Mesendoderm (in vitro differentiated cells): Measurements from ENCODE around the gene PAK5.
A peak's percentile ranks its signal among the peaks of the same experiment; 100 is the strongest.
"Not testable (repeated sequence)": the region's sequence is repeated elsewhere in the genome, so short reads cannot be mapped to it uniquely, and the experiment has no call there.

Source experiments
- DNase-seq: peaks from one replicate; pipeline ENCODE4 v3.0.0; 2013
- H2AK5ac ChIP-seq: 2 replicates; pipeline ENCODE4 v1.6.1; 2013; ENCODE audit warnings: low read length, inconsistent platforms
- H2BK120ac ChIP-seq: 2 replicates; pipeline ENCODE4 v1.6.1; 2013; ENCODE audit warnings: low read depth, mild to moderate bottlenecking, low read length, moderate library complexity, mixed read lengths
- H2BK15ac ChIP-seq: replicated peaks from 2 replicates; pipeline ENCODE4 v1.6.1; 2013; ENCODE audit warnings: low read depth, mild to moderate bottlenecking, moderate library complexity
- H2BK5ac ChIP-seq: 2 replicates; pipeline ENCODE4 v1.6.1; 2013; ENCODE audit warnings: low read length, inconsistent platforms
- H3K18ac ChIP-seq: 2 replicates; pipeline ENCODE4 v1.6.1; 2013; ENCODE audit warnings: mild to moderate bottlenecking, low read length, mixed read lengths
- H3K23ac ChIP-seq: one replicate; pipeline ENCODE4 v1.6.1; 2013; ENCODE audit warnings: low read length
- H3K27ac ChIP-seq: 2 replicates; pipeline ENCODE4 v1.5.1; 2013; ENCODE audit warnings: low read depth, mild to moderate bottlenecking, inconsistent platforms, low read length, moderate library complexity
- H3K27me3 ChIP-seq: 2 replicates; pipeline ENCODE4 v1.6.1; 2013; ENCODE audit warnings: low read length, control low read depth, mild to moderate bottlenecking, inconsistent platforms; ENCODE audit not compliant: insufficient read depth, poor library complexity
- H3K36me3 ChIP-seq: 2 replicates; pipeline ENCODE4 v1.6.1; 2013; ENCODE audit warnings: low read length, inconsistent platforms; ENCODE audit not compliant: control insufficient read depth, insufficient read depth
- H3K4ac ChIP-seq: one replicate; pipeline ENCODE4 v1.6.1; 2013; ENCODE audit warnings: low read depth, mild to moderate bottlenecking, low read length, moderate library complexity
- H3K4me1 ChIP-seq: 2 replicates; pipeline ENCODE4 v1.6.1; 2013; ENCODE audit warnings: low read depth, low read length, inconsistent platforms; ENCODE audit not compliant: control insufficient read depth
- H3K4me2 ChIP-seq: 2 replicates; pipeline ENCODE4 v1.6.1; 2013; ENCODE audit warnings: low read length
- H3K4me3 ChIP-seq: 2 replicates; pipeline ENCODE4 v1.5.1; 2013; ENCODE audit warnings: mild to moderate bottlenecking, low read length
- H3K56ac ChIP-seq: one replicate; pipeline ENCODE4 v1.6.1; 2013; ENCODE audit warnings: low read length
- H3K79me1 ChIP-seq: 2 replicates; pipeline ENCODE4 v1.6.1; 2013; ENCODE audit warnings: low read length, inconsistent platforms
- H3K79me2 ChIP-seq: 2 replicates; pipeline ENCODE4 v1.6.1; 2013; ENCODE audit warnings: mild to moderate bottlenecking, low read length; ENCODE audit not compliant: control insufficient read depth, insufficient read depth
- H3K9ac ChIP-seq: 2 replicates; pipeline ENCODE4 v1.6.1; 2013; ENCODE audit warnings: low read length, inconsistent platforms
- H4K5ac ChIP-seq: one replicate; pipeline ENCODE4 v1.6.1; 2013; ENCODE audit warnings: low read length
- H4K8ac ChIP-seq: one replicate; pipeline ENCODE4 v1.6.1; 2013; ENCODE audit warnings: low read depth, mild to moderate bottlenecking, control low read depth, low read length, moderate library complexity
- WGBS: extraction: QIAGEN DNeasy Blood & Tissue Kit; methylation state at CpG from one replicate; pipeline ENCODE4 v1.1.7; 2013; ENCODE audit warnings: low lambda C conversion rate, missing lambda C conversion rate; ENCODE audit not compliant: insufficient coverage; ENCODE audit errors: extremely low coverage; 5-methylcytosine and 5-hydroxymethylcytosine counted together

Gene PAK5

GRCh38 chr20:9663423-9663822, 175.5 kb downstream of the PAK5 start:
- Histone ChIP-seq H2BK120ac (no peak overlapping the region), H2AK5ac (no peak overlapping the region), H3K27ac (no peak overlapping the region), H2BK5ac (no peak overlapping the region), H3K79me2 (no peaks in the 10 kb centered on the region), H3K79me1 (no peaks in the 10 kb centered on the region), H3K27me3 (no peaks in the 10 kb centered on the region), H3K18ac (no peak overlapping the region), H3K4me2 (no peak overlapping the region), H3K23ac (no peak overlapping the region), H3K56ac (no peak overlapping the region), H2BK15ac (no peak overlapping the region), H3K4me3 (no peak overlapping the region), H3K9ac (no peak overlapping the region), H3K4ac (no peak overlapping the region), H4K5ac (no peak overlapping the region), H4K8ac (no peak overlapping the region), H3K4me1 (no peaks in the 10 kb centered on the region), H3K36me3 (no peaks in the 10 kb centered on the region)
- DNase-seq = no peak
- WGBS = no CpG with 5 or more reads among the region's 3 CpGs

DNA sequence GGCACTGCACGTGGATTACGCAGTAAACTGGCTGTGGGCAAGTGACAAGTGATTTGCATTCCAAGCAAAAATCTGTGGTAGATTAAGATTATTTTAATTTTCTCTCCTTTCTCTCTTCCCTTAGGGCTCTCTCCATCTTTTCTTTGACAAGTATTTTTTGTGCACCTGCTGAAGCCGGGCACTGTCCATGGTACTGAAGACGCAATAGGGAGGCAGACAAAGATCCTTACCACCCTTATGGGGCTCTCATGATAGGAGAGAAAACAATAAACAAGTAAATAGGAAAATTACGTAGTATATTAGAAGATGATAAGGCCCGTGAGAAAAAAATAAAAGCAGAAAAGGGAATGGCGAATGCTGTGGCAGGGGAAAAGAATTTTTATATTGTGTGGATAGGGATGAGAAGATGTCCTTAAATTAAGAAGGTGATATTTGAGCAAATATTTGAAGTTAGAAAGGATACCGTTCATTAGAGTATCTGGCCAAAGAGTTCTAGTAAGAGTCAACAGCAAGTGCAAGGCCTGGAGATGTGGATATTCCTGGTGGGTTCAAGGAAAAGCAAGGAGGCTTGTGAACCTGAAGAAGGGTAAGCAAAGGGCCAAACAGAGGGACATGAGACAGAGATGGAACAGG, 178.5 kb downstream of the PAK5 start:
- no peaks in the 10 kb centered on the region for H3K27me3 ChIP-seq
- H3K79me2 ChIP-seq = no peaks in the 10 kb centered on the region
- H3K56ac ChIP-seq = no peak overlapping the region
- H3K4me1 ChIP-seq = no peaks in the 10 kb centered on the region
- H3K18ac ChIP-seq = no peak overlapping the region
- no peak overlapping the region for H3K23ac ChIP-seq
- H3K4me3 ChIP-seq = no peak overlapping the region
- peak; percentile 39 for DNase-seq
- 100% methylated on average over 3 of the region's 8 CpGs for WGBS
- no peak overlapping the region for H2BK5ac ChIP-seq
- H3K4me2 ChIP-seq = no peak overlapping the region
- H2AK5ac ChIP-seq = no peak overlapping the region
- H3K4ac ChIP-seq = no peak overlapping the region
- H2BK15ac ChIP-seq = no peak overlapping the region
- H3K27ac ChIP-seq = no peak overlapping the region
- H4K5ac ChIP-seq = no peak overlapping the region
- no peaks in the 10 kb centered on the region for H3K36me3 ChIP-seq
- H2BK120ac ChIP-seq = no peak overlapping the region
- no peak overlapping the region for H4K8ac ChIP-seq
- H3K79me1 ChIP-seq = no peaks in the 10 kb centered on the region
- H3K9ac ChIP-seq = no peak overlapping the region

DNA sequence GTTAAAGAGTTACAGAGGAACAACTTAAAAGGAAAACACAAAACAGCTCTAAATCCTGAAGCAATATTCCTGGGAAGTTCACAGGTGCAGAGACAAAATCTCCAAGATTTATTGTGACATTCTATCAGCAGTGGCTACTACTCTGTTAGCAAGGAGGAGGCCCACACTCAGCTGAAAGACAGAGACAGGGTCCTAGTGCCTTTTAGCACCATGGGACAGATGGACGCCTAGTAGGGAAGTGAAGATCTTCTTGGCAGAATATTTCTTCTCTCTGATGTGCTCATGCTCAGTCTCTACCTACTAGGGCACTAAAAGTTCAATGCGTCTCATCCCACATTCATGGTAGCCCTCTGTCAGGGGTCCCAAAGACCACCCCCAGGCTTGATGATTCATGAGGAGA, 191.1 kb downstream of the PAK5 start:
- no CpG with 5 or more reads among the region's 2 CpGs for WGBS
- Histone ChIP-seq H2BK120ac (no peak overlapping the region), H2BK5ac (no peak overlapping the region), H3K18ac (no peak overlapping the region), H3K27me3 (no peaks in the 10 kb centered on the region), H3K4me3 (no peak overlapping the region), H4K8ac (no peak overlapping the region), H3K9ac (no peak overlapping the region), H3K4me2 (no peak overlapping the region), H3K23ac (peak overlapping the region; percentile 34), H3K4ac (no peak overlapping the region), H4K5ac (no peak overlapping the region), H3K27ac (no peak overlapping the region), H2BK15ac (no peak overlapping the region), H3K79me1 (no peaks in the 10 kb centered on the region), H2AK5ac (no peak overlapping the region), H3K4me1 (no peaks in the 10 kb centered on the region), H3K56ac (no peak overlapping the region), H3K79me2 (no peaks in the 10 kb centered on the region), H3K36me3 (no peaks in the 10 kb centered on the region)
- no peak for DNase-seq

DNA sequence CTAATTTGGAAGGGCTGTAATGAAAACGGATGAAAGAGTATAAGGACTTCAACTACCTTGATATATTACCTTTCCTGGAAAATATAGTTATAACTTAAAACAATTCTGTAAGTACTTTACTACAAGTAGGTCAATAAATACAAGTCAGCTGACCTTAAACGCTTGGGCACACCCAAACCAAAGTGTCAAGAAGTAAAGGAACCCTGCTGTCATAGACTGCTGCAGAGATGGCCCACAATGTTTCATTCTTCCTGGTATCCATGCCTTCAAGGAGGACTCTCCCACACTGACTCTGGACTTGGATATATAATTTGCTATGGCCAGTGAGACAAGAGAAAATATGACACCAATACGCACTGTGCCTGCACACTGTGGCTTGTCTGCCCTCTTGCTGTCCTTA, 192.5 kb downstream of the PAK5 start:
- no peak overlapping the region for H3K18ac ChIP-seq
- no peak overlapping the region for H2BK15ac ChIP-seq
- H3K79me1 ChIP-seq = no peaks in the 10 kb centered on the region
- no peak overlapping the region for H3K4ac ChIP-seq
- no peak overlapping the region for H3K4me3 ChIP-seq
- H3K23ac ChIP-seq = no peak overlapping the region
- no peak overlapping the region for H3K4me2 ChIP-seq
- H4K5ac ChIP-seq = no peak overlapping the region
- H3K56ac ChIP-seq = no peak overlapping the region
- H2AK5ac ChIP-seq = no peak overlapping the region
- no peaks in the 10 kb centered on the region for H3K27me3 ChIP-seq
- H4K8ac ChIP-seq = no peak overlapping the region
- WGBS = no CpG with 5 or more reads among the region's 3 CpGs
- H3K4me1 ChIP-seq = no peaks in the 10 kb centered on the region
- no peak overlapping the region for H3K27ac ChIP-seq
- H3K79me2 ChIP-seq = no peaks in the 10 kb centered on the region
- H3K9ac ChIP-seq = no peak overlapping the region
- H3K36me3 ChIP-seq = no peaks in the 10 kb centered on the region
- no peak for DNase-seq
- H2BK5ac ChIP-seq = no peak overlapping the region
- no peak overlapping the region for H2BK120ac ChIP-seq

GRCh38 chr20:9642882-9643281, 196.0 kb downstream of the PAK5 start:
- H3K27me3 ChIP-seq = no peaks in the 10 kb centered on the region
- H4K8ac ChIP-seq = no peak overlapping the region
- H3K36me3 ChIP-seq = no peaks in the 10 kb centered on the region
- no peak overlapping the region for H3K27ac ChIP-seq
- H3K79me1 ChIP-seq = no peaks in the 10 kb centered on the region
- no peak overlapping the region for H3K9ac ChIP-seq
- no peak overlapping the region for H3K4me3 ChIP-seq
- H3K4me1 ChIP-seq = no peaks in the 10 kb centered on the region
- H4K5ac ChIP-seq = no peak overlapping the region
- H3K4ac ChIP-seq = no peak overlapping the region
- no peak overlapping the region for H2BK15ac ChIP-seq
- no peak overlapping the region for H2AK5ac ChIP-seq
- no peak overlapping the region for H3K56ac ChIP-seq
- no peak overlapping the region for H3K18ac ChIP-seq
- no peaks in the 10 kb centered on the region for H3K79me2 ChIP-seq
- H2BK5ac ChIP-seq = no peak overlapping the region
- no peak overlapping the region for H2BK120ac ChIP-seq
- no peak overlapping the region for H3K23ac ChIP-seq
- H3K4me2 ChIP-seq = no peak overlapping the region
- DNase-seq = no peak

DNA sequence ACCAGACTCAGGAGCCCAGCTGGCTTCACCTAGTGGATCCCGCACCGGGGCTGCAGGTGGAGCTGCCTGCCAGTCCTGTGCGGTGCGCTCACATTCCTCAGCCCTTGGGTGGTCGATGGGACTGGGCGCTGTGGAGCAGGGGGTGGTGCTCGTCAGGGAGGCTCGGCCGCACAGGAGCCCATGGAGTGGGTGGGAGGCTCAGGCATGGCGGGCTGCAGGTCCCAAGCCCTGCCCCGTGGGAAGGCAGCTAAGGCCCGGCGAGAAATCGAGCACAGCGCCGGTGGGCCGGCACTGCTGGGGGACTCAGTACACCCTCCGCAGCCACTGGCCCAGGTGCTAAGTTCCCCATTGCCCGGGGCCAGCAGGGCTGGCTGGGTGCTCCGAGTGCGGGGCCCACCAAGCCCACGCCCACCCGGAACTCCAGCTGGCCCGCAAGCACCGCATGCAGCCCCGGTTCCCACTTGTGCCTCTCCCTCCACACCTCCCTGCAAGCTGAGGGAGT, 197.3 kb downstream of the PAK5 start:
- not testable (repeated sequence) for H3K18ac ChIP-seq, H3K4me1 ChIP-seq, H2BK5ac ChIP-seq, H4K5ac ChIP-seq, H3K9ac ChIP-seq, H3K56ac ChIP-seq, H3K4ac ChIP-seq, H2BK120ac ChIP-seq, DNase-seq, H3K36me3 ChIP-seq, H3K79me2 ChIP-seq, H3K4me3 ChIP-seq, H3K27ac ChIP-seq, H3K23ac ChIP-seq, H2BK15ac ChIP-seq, H2AK5ac ChIP-seq, H3K27me3 ChIP-seq, H3K79me1 ChIP-seq, H4K8ac ChIP-seq, H3K4me2 ChIP-seq
- no CpG with 5 or more reads among the region's 26 CpGs for WGBS
